ENCODE measurements around the gene ZNF134.

Gene ZNF134

GRCh38 chr19:57613941-57614743 is at the start of gene ZNF134:
TSS of gene ZNF134 (plus strand) at chr19:57614242. CDS start at chr19:57619469, 5,227 bp downstream.
- peak; percentile 83 for DNase-seq (ENCODE audit: low read depth)

DNA sequence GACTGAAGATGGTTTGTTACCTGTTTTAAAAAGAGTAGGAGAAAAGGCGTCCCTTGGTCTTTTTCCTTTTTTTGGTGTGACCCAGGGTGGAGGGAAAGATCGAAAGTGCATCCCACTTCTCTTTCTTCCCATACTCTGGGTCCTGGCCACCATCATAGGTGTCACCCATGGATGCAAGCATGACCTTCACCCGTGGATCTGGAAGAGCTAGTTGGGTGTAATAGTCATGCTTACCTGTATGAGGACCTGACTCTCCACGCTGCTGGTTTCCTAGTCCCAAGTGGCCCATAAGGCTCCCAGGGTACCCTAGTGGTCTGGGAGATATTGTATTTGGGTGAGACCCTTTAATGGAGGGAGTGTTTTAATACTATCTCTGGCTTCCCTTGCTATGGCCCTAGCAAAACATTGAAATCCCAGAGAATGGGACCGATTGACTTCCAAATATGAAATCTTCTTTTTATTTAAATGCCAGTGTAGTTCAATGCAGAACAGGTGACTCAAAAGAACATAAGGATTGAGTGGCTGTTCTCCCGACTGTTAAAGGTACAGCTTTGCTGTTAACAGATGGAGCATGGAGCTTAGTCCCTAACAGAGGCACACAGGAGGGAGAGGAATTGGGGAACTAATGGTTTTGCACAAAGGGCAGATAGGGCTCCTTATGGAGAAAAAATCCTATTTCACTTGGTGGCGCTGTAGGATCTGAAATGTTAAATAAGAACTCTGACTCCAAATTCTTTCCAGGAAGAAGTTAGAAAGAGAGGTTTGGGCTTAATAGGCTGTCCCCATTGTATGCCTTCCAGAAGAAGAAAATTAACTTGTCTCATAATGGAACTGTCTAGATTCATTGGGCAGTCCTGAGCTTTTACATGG is 47.4 kb upstream of the ZNF134 start:
- no peak for DNase-seq (ENCODE audit: low read depth)

DNA sequence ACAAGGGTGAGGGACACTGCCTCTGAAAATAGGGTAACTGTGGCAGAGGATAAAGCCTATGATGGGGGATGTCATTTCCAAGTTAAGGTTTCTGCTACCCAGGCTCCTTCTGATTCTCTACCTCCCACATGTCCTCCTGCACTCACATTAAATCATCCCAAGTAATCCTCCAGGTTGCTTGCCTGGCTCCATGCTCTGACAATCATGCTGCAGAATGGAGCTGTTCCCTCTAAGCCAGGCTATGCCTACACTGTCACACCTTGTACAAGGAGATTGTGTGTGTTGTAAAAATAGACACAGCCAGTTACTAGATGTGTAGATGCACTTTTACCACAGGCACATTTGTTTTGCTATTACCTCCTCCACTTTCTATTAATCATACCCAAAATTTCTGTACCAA is 43.3 kb upstream of the ZNF134 start:
- no peak for DNase-seq (ENCODE audit: low read depth)

DNA sequence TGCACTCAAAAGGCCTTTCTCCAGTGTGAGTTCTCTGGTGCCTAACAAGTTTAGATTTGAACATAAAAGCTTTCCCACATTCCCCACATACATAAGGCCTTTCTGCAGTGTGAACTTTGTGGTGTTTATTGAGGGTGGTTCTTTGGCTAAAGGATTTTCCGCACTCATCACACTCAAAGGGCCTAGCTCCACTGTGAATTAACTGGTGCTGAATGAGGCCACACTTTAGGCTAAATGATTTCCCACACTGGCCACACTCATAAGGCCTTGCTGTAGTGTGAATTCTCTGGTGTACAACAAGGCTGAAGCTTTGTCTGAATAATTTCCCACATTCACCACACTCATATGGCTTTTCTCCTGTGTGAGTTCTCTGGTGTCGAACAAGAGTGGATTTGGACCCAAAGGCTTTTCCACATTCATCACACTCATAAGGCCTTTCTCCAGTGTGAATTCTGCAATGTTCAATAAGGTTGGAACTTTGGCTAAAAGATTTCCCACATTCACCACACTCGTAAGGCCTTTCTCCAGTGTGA is 41.6 kb upstream of the ZNF134 start:
- no peak for DNase-seq (ENCODE audit: low read depth)

GRCh38 chr19:57576661-57577060 is 37.4 kb upstream of the ZNF134 start:
- no peak for DNase-seq (ENCODE audit: low read depth)

DNA sequence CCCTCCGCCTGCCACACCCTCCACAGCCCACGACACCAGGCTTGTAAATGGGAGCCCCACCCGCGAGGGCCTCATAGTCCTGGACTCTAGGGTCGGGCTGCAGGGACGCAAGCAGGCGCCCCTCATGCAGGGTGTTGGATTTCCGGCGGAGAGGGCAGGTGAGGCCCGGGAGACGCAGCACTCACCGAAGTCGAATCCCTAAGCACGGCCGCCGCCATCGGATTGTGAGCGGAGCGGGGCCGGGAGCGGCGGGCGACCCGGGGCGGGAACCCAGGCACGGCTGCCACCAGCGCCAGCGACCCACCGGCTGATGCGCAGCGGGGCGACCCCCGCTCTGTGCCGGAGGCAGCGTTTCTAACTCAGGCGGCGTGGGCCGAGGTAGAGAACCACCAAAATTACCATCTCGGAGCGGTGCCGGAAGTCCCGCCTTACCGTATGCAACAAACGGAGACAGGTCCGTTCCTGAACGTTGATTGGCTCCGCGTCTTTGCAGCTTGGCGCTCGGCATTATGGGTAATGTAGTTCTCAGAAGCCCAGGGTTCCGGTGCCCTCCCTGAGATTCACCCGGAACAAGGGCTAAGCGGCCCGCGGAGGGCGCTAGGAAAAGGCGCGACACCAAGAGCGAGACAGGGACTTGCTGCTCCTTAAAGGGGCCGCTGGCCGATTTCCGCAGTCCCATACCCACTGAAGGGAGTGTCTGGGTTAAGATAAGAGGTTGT is 35.4 kb upstream of the ZNF134 start, which contains the start of gene ZNF416:
TSS of gene ZNF416 (minus strand) at position 425 of the 719 bp plus-strand sequence. CDS start at position 218, 207 bp downstream.
- peak; percentile 93 for DNase-seq (ENCODE audit: low read depth)

DNA sequence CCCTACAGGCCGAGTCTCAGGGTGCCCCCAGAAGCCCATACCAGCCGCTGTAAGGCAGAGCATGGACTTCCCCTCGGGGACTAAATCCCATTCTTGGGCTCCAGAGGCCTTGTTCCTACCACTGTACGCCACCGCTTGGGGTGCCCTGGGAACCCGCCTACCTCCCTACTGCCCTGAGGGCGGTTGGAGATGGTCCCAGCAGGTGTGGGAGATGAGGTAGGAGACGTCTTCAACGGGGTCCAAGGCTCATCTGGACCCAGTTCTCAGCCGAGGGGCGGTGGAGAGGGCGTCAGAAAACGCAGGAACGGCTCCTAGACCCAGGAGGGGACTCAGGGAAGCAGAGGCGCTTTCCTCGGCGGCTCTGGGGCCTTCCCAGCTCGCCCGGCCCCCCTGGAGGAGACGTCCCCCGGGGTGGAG is 30.9 kb upstream of the ZNF134 start:
- DNase-seq (ENCODE audit: low read depth), result no peak

- peak; percentile 80 for DNase-seq (ENCODE audit: low read depth)
These were observed 30.3 kb upstream of the ZNF134 start, which contains the start of gene ZIK1 for GRCh38 chr19:57583521-57584416. TSS of gene ZIK1 (plus strand) at chr19:57584145. CDS start at chr19:57584357, 212 bp downstream.

DNA sequence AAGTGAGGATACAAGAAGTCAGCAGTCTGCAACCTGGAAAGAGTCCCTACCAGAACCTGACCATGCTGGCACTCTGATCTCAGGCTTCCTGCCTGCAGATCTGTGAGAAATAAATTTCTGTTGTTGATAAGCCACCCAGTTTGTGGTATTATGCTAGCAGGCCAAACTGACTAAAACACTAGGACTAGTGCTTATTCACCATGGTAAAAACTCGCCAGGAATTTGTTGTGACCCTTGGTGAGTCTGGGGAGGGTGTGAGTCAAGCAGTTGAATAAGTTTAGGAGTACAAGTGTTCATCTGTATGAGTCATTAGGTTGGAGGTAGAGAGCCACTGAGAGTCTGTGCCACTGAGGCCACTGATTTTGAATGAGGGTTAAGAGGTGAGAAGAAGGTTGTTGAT is 26.5 kb upstream of the ZNF134 start:
- DNase-seq (ENCODE audit: low read depth), result no peak

- DNase-seq (ENCODE audit: low read depth), result no peak
These were observed 14.7 kb upstream of the ZNF134 start for GRCh38 chr19:57599377-57599760.

DNA sequence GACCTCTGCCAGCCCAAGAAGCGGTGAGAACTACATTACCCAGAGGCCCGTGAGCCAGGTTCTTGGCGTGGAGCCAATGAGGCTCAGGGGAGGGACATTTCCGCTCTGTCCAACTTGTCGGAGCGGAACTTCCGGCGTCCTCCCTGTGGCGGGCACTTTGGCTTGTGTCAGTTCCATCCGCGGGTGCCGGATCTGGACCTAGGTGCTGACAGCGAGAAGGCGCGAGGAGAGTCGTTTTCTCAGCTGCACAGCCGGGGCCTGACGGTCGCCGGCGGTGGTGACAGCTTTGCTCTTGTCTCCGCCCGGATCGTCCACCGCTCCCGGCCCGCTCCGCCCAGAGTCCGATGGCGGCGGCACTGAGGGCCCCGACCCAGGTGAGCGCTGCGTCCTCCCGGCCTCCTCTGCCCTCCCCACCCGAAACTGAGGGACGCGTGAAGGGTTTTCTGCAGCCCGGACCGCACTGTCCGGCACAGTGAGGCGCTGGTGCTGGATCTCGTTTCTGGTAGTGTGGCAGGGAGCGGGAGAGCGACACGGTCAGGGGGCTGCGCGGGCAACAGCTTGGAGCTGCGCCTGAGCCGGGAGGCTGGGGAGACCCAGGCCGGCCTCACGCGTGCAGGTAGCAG is 14.2 kb upstream of the ZNF134 start, which contains the start of gene ZNF530:
TSS of gene ZNF530 (plus strand) at position 125 of the 623 bp plus-strand sequence. CDS start 4,461 bp downstream, outside the sequence.
- DNase-seq (ENCODE audit: low read depth), result peak; percentile 76

DNA sequence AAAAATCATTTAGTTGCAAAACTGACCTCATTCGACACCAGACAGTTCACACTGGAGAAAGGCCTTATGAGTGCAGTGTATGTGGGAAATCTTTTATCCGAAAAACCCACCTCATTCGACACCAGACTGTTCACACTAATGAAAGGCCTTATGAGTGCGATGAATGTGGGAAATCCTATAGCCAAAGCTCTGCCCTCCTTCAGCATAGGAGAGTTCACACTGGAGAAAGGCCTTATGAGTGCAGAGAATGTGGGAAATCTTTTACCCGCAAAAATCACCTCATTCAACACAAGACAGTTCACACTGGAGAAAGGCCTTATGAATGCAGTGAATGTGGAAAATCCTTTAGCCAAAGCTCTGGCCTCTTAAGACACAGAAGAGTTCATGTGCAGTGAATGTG is 7.1 kb upstream of the ZNF134 start:
- no peak for DNase-seq (ENCODE audit: low read depth)

DNA sequence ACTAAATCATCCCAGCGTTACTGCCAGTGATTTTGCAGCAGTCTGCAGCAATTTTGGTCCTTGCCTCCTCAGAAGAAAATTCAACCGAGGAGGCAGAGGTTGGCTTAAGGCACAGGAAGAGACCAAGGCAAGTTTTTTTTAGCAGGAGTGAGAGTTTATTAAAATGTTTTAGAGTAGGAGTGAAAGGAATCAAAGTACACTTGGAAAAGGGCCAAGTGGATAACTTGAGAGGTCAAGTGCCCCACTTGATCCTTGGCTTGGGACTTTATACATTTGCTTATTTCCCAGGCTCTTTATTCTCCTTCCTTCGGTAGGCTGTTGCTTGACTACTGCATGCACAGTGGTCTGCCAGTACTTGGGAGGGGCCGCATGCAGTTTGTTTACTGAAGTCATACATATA is 2.9 kb upstream of the ZNF134 start:
- DNase-seq (ENCODE audit: low read depth), result no peak

DNA sequence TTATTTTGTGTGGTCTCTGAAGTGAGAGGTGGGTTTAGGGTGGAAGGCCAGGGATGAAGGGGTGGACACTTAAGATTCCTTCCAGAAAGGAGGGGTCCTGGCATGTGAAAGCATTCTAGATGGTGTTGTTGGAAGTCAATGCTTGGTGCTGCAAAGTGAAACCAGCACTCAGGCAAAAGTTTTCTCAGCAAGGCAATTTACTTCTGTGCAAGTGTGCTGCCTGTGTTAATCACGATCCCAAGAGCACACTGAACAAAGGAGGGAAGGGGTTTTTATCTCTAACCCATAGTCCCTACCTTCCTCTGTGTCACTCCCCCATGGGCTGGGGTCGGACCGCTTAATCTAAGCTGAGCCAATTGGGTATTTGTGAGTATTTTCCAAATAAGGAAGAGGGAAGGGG is 1.3 kb downstream of the ZNF134 start:
- no peak for DNase-seq (ENCODE audit: low read depth)

- no peak for DNase-seq (ENCODE audit: low read depth)
These were observed 6.8 kb downstream of the ZNF134 start for GRCh38 chr19:57620673-57621348.

DNA sequence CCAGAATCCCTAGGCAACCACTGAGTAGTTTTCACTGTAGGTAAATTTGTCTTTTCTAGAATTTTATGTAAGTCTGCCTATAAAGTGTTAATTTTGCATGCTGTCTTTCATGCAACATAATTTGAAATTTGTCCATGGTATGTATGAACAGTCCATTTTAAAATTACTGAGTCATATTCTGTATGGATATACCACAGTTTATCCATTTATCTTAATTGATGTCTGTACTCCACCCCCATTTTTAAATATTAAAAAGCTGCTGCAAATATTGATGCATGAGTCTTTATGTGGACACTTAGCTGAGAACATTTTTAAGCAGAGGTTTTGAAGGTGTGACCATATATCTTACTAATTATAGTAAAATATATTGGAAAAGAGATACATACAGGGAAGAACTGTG is 9.0 kb downstream of the ZNF134 start:
- no peak for DNase-seq (ENCODE audit: low read depth)

DNA sequence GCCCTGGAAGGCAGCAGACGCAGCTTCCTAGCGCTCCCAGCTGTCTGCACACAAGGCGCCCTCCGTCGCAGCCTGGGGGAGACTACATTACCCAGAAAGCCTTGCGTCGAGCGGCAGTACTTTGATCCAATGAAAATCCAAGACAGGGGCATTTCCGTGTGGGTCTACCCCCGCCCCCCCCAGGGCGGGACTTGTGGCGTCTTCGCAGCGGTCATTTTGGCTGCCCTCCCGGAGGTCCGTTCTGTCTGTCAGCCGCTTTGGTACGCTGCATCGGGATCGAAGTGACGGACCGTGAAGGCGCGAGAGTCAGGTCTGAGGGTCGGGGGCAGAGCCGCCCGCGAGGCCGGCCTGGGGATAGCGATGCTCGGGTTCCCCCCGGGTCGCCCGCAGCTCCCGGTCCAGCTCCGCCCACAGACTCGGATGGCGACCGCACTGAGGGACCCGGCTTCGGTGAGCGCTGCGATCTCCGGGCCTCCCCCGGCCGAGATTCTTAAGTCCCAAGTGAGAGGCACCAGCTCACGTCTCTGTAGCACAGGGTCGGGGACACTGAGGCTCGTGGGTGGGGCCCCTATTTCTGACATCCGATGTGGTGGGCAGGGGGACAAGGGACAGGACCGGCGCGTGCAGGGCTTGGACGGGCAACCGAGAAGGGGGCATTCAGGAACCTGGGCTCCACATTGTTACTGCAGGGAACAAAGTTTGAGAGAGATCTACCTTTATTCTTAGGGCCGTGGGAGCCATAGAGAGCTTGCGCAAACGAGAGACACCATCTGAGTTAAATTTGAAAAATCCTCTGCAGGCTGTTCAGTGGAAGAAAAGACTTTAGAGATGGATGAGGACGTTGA is 19.2 kb downstream of the ZNF134 start, which contains the start of gene ZNF211:
TSS of gene ZNF211 (plus strand) at position 182 of the 845 bp plus-strand sequence. CDS start at position 361, 179 bp downstream.
- DNase-seq (ENCODE audit: low read depth), result peak; percentile 75

DNA sequence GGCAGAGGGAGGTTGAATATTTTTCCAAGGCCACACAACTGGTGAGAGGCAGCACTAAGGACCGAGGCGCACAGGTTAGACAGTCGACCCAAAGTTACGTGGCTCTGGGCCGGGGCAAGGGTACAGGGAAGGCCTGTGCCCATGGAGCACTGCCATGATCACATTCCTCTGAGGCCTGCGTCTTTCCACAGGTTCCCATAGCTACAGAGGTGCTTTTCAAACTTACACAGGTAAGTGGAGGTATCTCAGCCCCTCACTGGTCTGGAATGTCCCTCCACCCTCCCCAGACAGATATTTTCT is 19.7 kb downstream of the ZNF134 start:
- DNase-seq (ENCODE audit: low read depth), result no peak

GRCh38 chr19:57637379-57637778 is 23.3 kb downstream of the ZNF134 start:
- DNase-seq (ENCODE audit: low read depth), result no peak

Measured in stimulated activated CD8-positive, alpha-beta memory T cell treated with anti-CD3 and anti-CD28 coated beads, Interleukin-12 subunit alpha, Interleukin-12 subunit beta, amount 100 ng/mL, for 1 hour (primary cell).